SK-N-SH (cell line): ENCODE data around the gene USP46. TPM values are rescaled to one million over a fixed set of nuclear protein-coding genes. Genes with fewer than 3 reads are reported as not detected.

ENCODE experiments used
- CTCF ChIA-PET: fragments of 300-600, 350-600 bp; formaldehyde crosslinking; extraction: SDS; loops from one replicate; lab custom pipeline; 2021; lab: Yijun Ruan, JAX
- POLR2A ChIA-PET: fragments of 350-600 bp; sonication (Branson Sonifier 250); formaldehyde crosslinking; extraction: SDS; loops from one replicate; lab custom pipeline; 2020; ENCODE audit warnings: antibody characterized with exemption, inconsistent platforms; lab: Yijun Ruan, JAX
- DNase-seq: peaks from one replicate; pipeline ENCODE4 v3.0.0; 2012
- H2AFZ ChIP-seq: fragments of 200-600 bp; sonication (generic); 2 replicates; pipeline ENCODE4 v1.8.1; 2016; ENCODE audit warnings: antibody characterized with exemption, mild to moderate bottlenecking, low read depth
- H3F3A ChIP-seq: fragments of 200-600 bp; sonication (generic); replicated peaks from 2 replicates; pipeline ENCODE3; 2016; ENCODE audit warnings: antibody characterized with exemption, mild to moderate bottlenecking; ENCODE audit not compliant: insufficient read depth
- H3K27ac ChIP-seq, 2 experiments: fragments of 200-500 bp in 1 of 2; fragments of 200-600 bp in 1 of 2; sonication (Bioruptor generic) in 1 of 2; sonication (generic), shearing (Covaris generic) in 1 of 2; 2 replicates each; pipeline versions ENCODE4 v1.5.1 to v1.6.1; 2014 to 2016; ENCODE audit warnings: low read depth in 2 of 2, inconsistent platforms in 1 of 2, low read length in 1 of 2, mild to moderate bottlenecking in 1 of 2, mixed read lengths in 1 of 2
- H3K27me3 ChIP-seq: fragments of 200-600 bp; sonication (generic), shearing (Covaris generic); 2 replicates; pipeline ENCODE4 v1.6.1; 2016; ENCODE audit warnings: mixed run types; ENCODE audit not compliant: insufficient read depth
- H3K36me3 ChIP-seq, 2 experiments: fragments of 200-500 bp in 1 of 2; fragments of 200-600 bp in 1 of 2; sonication (Bioruptor generic) in 1 of 2; sonication (generic) in 1 of 2; replicated peaks in 1 of 2; 2 replicates each; pipeline versions ENCODE3 to v1.5.1; 2014 to 2016; ENCODE audit warnings: low read length in 1 of 2, mild to moderate bottlenecking in 1 of 2; ENCODE audit not compliant: insufficient read depth in 2 of 2, control insufficient read depth in 1 of 2
- H3K4me1 ChIP-seq, 2 experiments: fragments of 200-500 bp in 1 of 2; fragments of 200-600 bp in 1 of 2; sonication (Bioruptor generic) in 1 of 2; sonication (generic), shearing (Covaris generic) in 1 of 2; 2 replicates each; pipeline versions ENCODE4 v1.5.1 to v1.6.1; 2014 to 2016; ENCODE audit warnings: low read depth in 1 of 2, low read length in 1 of 2, mixed run types in 1 of 2; ENCODE audit not compliant: insufficient read depth in 2 of 2, control insufficient read depth in 1 of 2
- H3K4me2 ChIP-seq: fragments of 200-600 bp; sonication (generic), shearing (Covaris generic); 2 replicates; pipeline ENCODE4 v1.6.1; 2017; ENCODE audit warnings: mixed run types
- H3K4me3 ChIP-seq, 2 experiments: fragments of 200-500 bp in 1 of 2; fragments of 200-600 bp in 1 of 2; sonication (Bioruptor generic) in 1 of 2; sonication (generic), shearing (Covaris generic) in 1 of 2; 2 replicates each; pipeline versions ENCODE4 v1.5.1 to v1.8.1; 2014 to 2016; ENCODE audit warnings: low read depth in 2 of 2, inconsistent platforms in 1 of 2, low read length in 1 of 2, mild to moderate bottlenecking in 1 of 2, mixed read lengths in 1 of 2, moderate library complexity in 1 of 2
- H3K79me2 ChIP-seq: fragments of 200-600 bp; sonication (generic); 2 replicates; pipeline ENCODE4 v1.8.1; 2017; ENCODE audit warnings: mild to moderate bottlenecking; ENCODE audit not compliant: insufficient read depth
- H3K9ac ChIP-seq: fragments of 200-600 bp; sonication (generic); 2 replicates; pipeline ENCODE4 v1.6.1; 2017; ENCODE audit warnings: mixed run types
- H3K9me2 ChIP-seq: fragments of 200-600 bp; sonication (generic); 2 replicates; pipeline ENCODE4 v1.6.1; 2017; ENCODE audit warnings: mixed run types
- H3K9me3 ChIP-seq: fragments of 200-600 bp; sonication (generic); 2 replicates; pipeline ENCODE4 v1.6.1; 2017; ENCODE audit warnings: mixed run types, mild to moderate bottlenecking, moderate library complexity
- H4K20me1 ChIP-seq: fragments of 200-600 bp; sonication (generic); 2 replicates; pipeline ENCODE4 v1.6.1; 2017; ENCODE audit warnings: mild to moderate bottlenecking, mixed run types; ENCODE audit not compliant: insufficient read depth
- CHD2 ChIP-seq: fragments of 150-350 bp; IDR thresholded peaks from 2 replicates; pipeline ENCODE4 v1.6.1; 2018; ENCODE audit warnings: low read length; ENCODE audit not compliant: partially characterized antibody
- ELF1 ChIP-seq: IDR thresholded peaks from 2 replicates; pipeline ENCODE4 v1.4.0; 2012
- EP300 ChIP-seq, 2 experiments: IDR thresholded peaks; 2 replicates each; pipeline versions ENCODE4 v1.4.0 to v1.6.1; 2012; ENCODE audit warnings: borderline replicate concordance in 1 of 2, low read depth in 1 of 2, low read length in 1 of 2
- FOSL2 ChIP-seq: IDR thresholded peaks from 2 replicates; pipeline ENCODE4 v1.4.0; 2012; ENCODE audit warnings: low read depth, mild to moderate bottlenecking, moderate library complexity, borderline replicate concordance
- FOXJ3 ChIP-seq: sonication (generic); formaldehyde crosslinking; IDR thresholded peaks from 2 replicates; pipeline ENCODE4 v1.5.1; 2020; ENCODE audit warnings: mild to moderate bottlenecking, missing genetic modification reagents
- FOXM1 ChIP-seq: IDR thresholded peaks from 2 replicates; pipeline ENCODE4 v1.4.0; 2012; ENCODE audit warnings: low read depth, mild to moderate bottlenecking
- GATA2 ChIP-seq: sonication (generic); formaldehyde crosslinking; IDR thresholded peaks from 2 replicates; pipeline ENCODE4 v1.5.0; 2020; ENCODE audit warnings: mild to moderate bottlenecking, missing genetic modification reagents
- MEF2A ChIP-seq: IDR thresholded peaks from 2 replicates; pipeline ENCODE4 v1.4.0; 2012; ENCODE audit warnings: low read depth, borderline replicate concordance
- MXI1 ChIP-seq: IDR thresholded peaks from 2 replicates; pipeline ENCODE4 v1.6.1; 2012; ENCODE audit warnings: mild to moderate bottlenecking, low read depth, low read length, improper control_type of control experiment
- NRF1 ChIP-seq: IDR thresholded peaks from 2 replicates; pipeline ENCODE4 v1.6.1; 2012; ENCODE audit warnings: low read depth, mild to moderate bottlenecking, low read length
- POLR2AphosphoS5 ChIP-seq: IDR thresholded peaks from 2 replicates; pipeline ENCODE4 v1.6.1; 2012; ENCODE audit warnings: low read depth, low read length
- RCOR1 ChIP-seq: fragments of 150-350 bp; IDR thresholded peaks from 2 replicates; pipeline ENCODE4 v1.6.1; 2017; ENCODE audit warnings: antibody characterized with exemption, low read length
- RFX5 ChIP-seq: IDR thresholded peaks from 2 replicates; pipeline ENCODE4 v1.6.1; 2012; ENCODE audit warnings: mild to moderate bottlenecking, improper control_type of control experiment, low read length
- SIN3A ChIP-seq: IDR thresholded peaks from 2 replicates; pipeline ENCODE4 v1.6.1; 2012; ENCODE audit warnings: low read depth, mild to moderate bottlenecking, low read length, moderate library complexity, borderline replicate concordance
- TAF1 ChIP-seq: IDR thresholded peaks from 2 replicates; pipeline ENCODE4 v1.6.1; 2012; ENCODE audit warnings: low read depth, mild to moderate bottlenecking, low read length, moderate library complexity, borderline replicate concordance
- TCF12 ChIP-seq: IDR thresholded peaks from 2 replicates; pipeline ENCODE4 v1.4.0; 2012
- WGBS: methylation state at CpG from one replicate; pipeline ENCODE4 v1.1.6; 2017; ENCODE audit warnings: low lambda C conversion rate; 5-methylcytosine and 5-hydroxymethylcytosine counted together
- polyA plus RNA-seq, 3 experiments: library from polyadenylated mRNA; depleted of rRNA; stranded (reverse); fragments of >200 nt; gene quantifications; 2 replicates each; pipeline ENCODE4 v1.2.3, GENCODE V29; 2012
- TF ChIP-seq, protein P1 (sequence below): fragments of 150-350 bp; IDR thresholded peaks from 2 replicates; pipeline ENCODE4 v1.6.1; 2016; ENCODE audit warnings: mild to moderate bottlenecking, low read depth, low read length
- TF ChIP-seq, protein P2 (sequence below): IDR thresholded peaks from 2 replicates; pipeline ENCODE4 v1.6.1; 2012; ENCODE audit warnings: mild to moderate bottlenecking, low read depth, low read length, moderate library complexity
- TF ChIP-seq, protein P3 (sequence below): fragments of 200-600 bp; sonication (generic); IDR thresholded peaks from 2 replicates; pipeline ENCODE4 v1.6.1; 2017; ENCODE audit warnings: antibody characterized with exemption, mild to moderate bottlenecking, moderate library complexity

The USP46 gene
- polyA plus RNA-seq, 1 of the 3 experiments (the other 2 are of a cell fraction) = 4.5 TPM

DNA sequence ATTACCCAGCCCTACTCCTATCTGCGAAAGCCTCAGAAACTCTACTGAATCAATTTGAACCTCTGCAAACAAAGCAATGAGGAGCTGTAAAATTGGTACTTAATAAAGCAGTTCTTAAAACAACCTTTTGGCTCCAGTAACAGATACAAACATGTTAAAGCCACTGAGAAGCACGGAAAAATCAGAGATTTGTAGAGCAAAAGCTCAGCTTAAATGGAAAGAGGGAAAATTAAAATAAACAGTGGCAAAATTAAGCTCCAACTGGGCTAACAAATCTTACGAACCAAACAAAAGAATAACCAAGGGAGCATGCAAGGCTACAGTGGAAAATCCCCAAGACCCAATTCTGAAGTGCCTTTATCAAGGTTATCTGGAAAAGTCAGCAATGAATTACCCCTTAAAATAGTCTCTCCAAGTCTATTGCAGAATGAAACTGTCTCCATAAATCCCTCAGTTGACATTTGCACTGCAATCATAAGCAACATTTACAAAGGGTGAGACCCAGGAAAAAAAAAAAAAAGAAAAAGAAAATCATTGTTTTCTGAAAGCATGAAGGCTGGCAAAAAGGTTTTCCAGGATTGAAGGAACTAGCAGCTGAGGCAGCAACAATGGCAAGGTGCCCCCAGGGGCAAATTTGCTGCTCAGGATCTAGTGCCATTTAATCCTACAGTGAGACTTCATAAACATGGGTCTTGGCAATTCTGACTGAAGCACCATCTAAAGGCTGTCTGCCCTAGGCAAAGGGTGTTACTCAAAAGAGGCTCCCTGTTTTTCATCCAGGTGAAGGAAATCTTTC, 40.1 kb downstream of the USP46 start:
- ChIA-PET POLR2A (no interaction called here), CTCF (interaction anchor here (1.1 kb wide), 1 partner anchor 10 kb away, joined by 3 read pairs; no protein-coding TSS in a partner anchor)
- H3K27ac ChIP-seq = no peak overlapping the region; a peak in 1 of 4 replicates
- no peak overlapping the region for H3K4me2 ChIP-seq
- H3K27me3 ChIP-seq = no peaks in the 10 kb centered on the region
- WGBS = 89% methylated on average over 3 of the region's 3 CpGs
- H3F3A ChIP-seq = no peaks in the 10 kb centered on the region
- peaks cover 6 to 7% of the 10 kb centered on the region in 2 experiments for H3K36me3 ChIP-seq
- TF ChIP-seq ELF1 = no peak
- TF ChIP-seq POLR2AphosphoS5 = no peak
- TF ChIP-seq, protein P1, sequence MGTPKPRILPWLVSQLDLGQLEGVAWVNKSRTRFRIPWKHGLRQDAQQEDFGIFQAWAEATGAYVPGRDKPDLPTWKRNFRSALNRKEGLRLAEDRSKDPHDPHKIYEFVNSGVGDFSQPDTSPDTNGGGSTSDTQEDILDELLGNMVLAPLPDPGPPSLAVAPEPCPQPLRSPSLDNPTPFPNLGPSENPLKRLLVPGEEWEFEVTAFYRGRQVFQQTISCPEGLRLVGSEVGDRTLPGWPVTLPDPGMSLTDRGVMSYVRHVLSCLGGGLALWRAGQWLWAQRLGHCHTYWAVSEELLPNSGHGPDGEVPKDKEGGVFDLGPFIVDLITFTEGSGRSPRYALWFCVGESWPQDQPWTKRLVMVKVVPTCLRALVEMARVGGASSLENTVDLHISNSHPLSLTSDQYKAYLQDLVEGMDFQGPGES = no peak
- no peak for TF ChIP-seq EP300 (IDR thresholded peaks at IDR 0.05; ENCODE audit: borderline replicate concordance in 1 of 2, low read depth in 1 of 2, low read length in 1 of 2)
- TF ChIP-seq CHD2 = no peak
- no peak for TF ChIP-seq FOXM1
- TF ChIP-seq, protein P2, sequence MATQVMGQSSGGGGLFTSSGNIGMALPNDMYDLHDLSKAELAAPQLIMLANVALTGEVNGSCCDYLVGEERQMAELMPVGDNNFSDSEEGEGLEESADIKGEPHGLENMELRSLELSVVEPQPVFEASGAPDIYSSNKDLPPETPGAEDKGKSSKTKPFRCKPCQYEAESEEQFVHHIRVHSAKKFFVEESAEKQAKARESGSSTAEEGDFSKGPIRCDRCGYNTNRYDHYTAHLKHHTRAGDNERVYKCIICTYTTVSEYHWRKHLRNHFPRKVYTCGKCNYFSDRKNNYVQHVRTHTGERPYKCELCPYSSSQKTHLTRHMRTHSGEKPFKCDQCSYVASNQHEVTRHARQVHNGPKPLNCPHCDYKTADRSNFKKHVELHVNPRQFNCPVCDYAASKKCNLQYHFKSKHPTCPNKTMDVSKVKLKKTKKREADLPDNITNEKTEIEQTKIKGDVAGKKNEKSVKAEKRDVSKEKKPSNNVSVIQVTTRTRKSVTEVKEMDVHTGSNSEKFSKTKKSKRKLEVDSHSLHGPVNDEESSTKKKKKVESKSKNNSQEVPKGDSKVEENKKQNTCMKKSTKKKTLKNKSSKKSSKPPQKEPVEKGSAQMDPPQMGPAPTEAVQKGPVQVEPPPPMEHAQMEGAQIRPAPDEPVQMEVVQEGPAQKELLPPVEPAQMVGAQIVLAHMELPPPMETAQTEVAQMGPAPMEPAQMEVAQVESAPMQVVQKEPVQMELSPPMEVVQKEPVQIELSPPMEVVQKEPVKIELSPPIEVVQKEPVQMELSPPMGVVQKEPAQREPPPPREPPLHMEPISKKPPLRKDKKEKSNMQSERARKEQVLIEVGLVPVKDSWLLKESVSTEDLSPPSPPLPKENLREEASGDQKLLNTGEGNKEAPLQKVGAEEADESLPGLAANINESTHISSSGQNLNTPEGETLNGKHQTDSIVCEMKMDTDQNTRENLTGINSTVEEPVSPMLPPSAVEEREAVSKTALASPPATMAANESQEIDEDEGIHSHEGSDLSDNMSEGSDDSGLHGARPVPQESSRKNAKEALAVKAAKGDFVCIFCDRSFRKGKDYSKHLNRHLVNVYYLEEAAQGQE = no peak
- TF ChIP-seq TCF12 = no peak
- no peak for TF ChIP-seq NRF1
- no peak overlapping the region for H2AFZ ChIP-seq
- no peaks in the 10 kb centered on the region for H3K79me2 ChIP-seq
- H3K4me3 ChIP-seq = no peak overlapping the region
- H3K9ac ChIP-seq = no peak overlapping the region
- H3K4me1 ChIP-seq = no peaks in the 10 kb centered on the region; a peak in 1 of 4 replicates
- H3K9me2 ChIP-seq = no peaks in the 10 kb centered on the region
- H3K9me3 ChIP-seq = no peaks in the 10 kb centered on the region
- no peaks in the 10 kb centered on the region for H4K20me1 ChIP-seq
- no peak for DNase-seq

DNA sequence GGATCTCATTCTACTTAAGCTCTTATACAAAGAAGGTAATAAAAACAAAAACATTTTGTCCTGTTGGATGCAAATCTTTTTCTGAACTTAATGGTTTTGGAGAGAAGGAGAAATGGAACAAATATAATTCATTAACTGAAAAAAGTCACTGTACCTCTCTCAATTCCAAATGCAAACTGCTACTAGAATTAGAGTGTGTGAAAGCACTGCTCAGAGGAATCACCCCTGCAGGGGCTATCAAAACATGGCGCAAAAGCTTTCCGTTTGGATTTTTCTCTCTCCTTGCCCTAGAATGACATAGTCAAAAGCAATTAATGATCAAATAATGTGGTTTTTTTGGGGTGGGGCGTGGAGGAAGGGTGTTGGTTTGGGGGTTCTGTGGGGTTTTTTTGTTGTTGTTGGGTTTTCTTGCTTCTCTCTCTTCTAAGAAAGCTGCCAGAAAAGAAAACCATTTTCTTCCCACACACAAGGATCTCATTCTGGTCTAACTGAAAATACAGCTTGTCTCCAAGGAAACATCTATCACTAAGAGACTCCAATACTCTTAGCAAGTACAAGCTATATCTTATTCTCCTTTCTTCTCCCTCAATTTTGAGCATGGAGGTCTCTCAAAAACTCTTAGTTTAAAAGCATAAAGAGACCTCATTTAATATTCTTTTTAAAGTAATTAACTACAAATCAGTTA, 41.6 kb downstream of the USP46 start:
- no peaks in the 10 kb centered on the region for H3K27me3 ChIP-seq
- ChIA-PET CTCF (interaction anchor here (0.8 to 1.1 kb wide), 2 partner anchors 30 to 73 kb away, joined by 3 to 5 read pairs; no protein-coding TSS in a partner anchor), POLR2A (no interaction called here)
- no peak overlapping the region for H3K27ac ChIP-seq
- no peaks in the 10 kb centered on the region for H3K9me3 ChIP-seq
- H3K4me3 ChIP-seq = no peak overlapping the region
- DNase-seq = no peak
- no peaks in the 10 kb centered on the region for H4K20me1 ChIP-seq
- no peaks in the 10 kb centered on the region for H3K79me2 ChIP-seq
- H3K36me3 ChIP-seq = peaks cover 8 to 12% of the 10 kb centered on the region in 2 experiments
- H3K9ac ChIP-seq = no peak overlapping the region
- no peaks in the 10 kb centered on the region; a peak in 1 of 4 replicates for H3K4me1 ChIP-seq
- H3K4me2 ChIP-seq = no peak overlapping the region
- no peaks in the 10 kb centered on the region for H3F3A ChIP-seq
- WGBS = 98% methylated on average over 3 of the region's 3 CpGs
- TF ChIP-seq TAF1 (no peak), GATA2 (CRISPR knock-in tag) (no peak), FOXM1 (no peak), MEF2A (no peak), FOXJ3 (CRISPR knock-in tag) (no peak), EP300 (IDR thresholded peaks at IDR 0.05; ENCODE audit: borderline replicate concordance in 1 of 2, low read depth in 1 of 2, low read length in 1 of 2) (no peak), MXI1 (no peak), RCOR1 (no peak), NRF1 (no peak), FOSL2 (no peak), ELF1 (no peak), RFX5 (no peak), SIN3A (no peak)
- TF ChIP-seq, protein P3, sequence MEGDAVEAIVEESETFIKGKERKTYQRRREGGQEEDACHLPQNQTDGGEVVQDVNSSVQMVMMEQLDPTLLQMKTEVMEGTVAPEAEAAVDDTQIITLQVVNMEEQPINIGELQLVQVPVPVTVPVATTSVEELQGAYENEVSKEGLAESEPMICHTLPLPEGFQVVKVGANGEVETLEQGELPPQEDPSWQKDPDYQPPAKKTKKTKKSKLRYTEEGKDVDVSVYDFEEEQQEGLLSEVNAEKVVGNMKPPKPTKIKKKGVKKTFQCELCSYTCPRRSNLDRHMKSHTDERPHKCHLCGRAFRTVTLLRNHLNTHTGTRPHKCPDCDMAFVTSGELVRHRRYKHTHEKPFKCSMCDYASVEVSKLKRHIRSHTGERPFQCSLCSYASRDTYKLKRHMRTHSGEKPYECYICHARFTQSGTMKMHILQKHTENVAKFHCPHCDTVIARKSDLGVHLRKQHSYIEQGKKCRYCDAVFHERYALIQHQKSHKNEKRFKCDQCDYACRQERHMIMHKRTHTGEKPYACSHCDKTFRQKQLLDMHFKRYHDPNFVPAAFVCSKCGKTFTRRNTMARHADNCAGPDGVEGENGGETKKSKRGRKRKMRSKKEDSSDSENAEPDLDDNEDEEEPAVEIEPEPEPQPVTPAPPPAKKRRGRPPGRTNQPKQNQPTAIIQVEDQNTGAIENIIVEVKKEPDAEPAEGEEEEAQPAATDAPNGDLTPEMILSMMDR = no peak
- TF ChIP-seq, all 33 proteins: peak for 0
- no peaks in the 10 kb centered on the region for H3K9me2 ChIP-seq
- no peak overlapping the region for H2AFZ ChIP-seq
